IMR-90 (cell line): ENCODE measurements around the gene IL23R. TPM values are rescaled to one million over a fixed set of nuclear protein-coding genes. Genes with fewer than 3 reads are reported as not detected.

Source experiments
- ATAC-seq: fragments of 200-7000 bp; cut with Tn5 transposase; 2 replicates; pipeline ENCODE4 v1.9.1; 2020; ENCODE audit warnings: low read depth, mild to moderate bottlenecking, moderate library complexity
- BruUV-seq: library from RNA; stranded (reverse); fragments of 400-500 nt; replicated peaks from 2 replicates; lab custom pipeline; 2021; lab: Mats Ljungman, UMichigan
- CTCF ChIA-PET: fragments of 300-600 bp; formaldehyde crosslinking; extraction: SDS; loops from one replicate; lab custom pipeline; 2021; ENCODE audit warnings: antibody characterized with exemption; lab: Yijun Ruan, JAX
- POLR2A ChIA-PET: fragments of 300-600 bp; sonication (Branson Sonifier 250); formaldehyde crosslinking; loops from one replicate; lab custom pipeline; 2022; ENCODE audit warnings: antibody characterized with exemption; ENCODE audit not compliant: unreplicated experiment; lab: Charles Lee
- DNase-seq: peaks from one replicate; pipeline ENCODE4 v3.0.0; 2013
- H2AFZ ChIP-seq: replicated peaks from 2 replicates; pipeline ENCODE3; 2013; ENCODE audit warnings: low read length, mild to moderate bottlenecking; ENCODE audit not compliant: poor library complexity
- H2AK5ac ChIP-seq: 2 replicates; pipeline ENCODE4 v1.6.1; 2013; ENCODE audit warnings: low read depth, low read length, inconsistent platforms
- H2AK9ac ChIP-seq: replicated peaks from 2 replicates; pipeline ENCODE3; 2013; ENCODE audit warnings: mild to moderate bottlenecking, low read depth, low read length, moderate library complexity; ENCODE audit not compliant: poor library complexity
- H2BK120ac ChIP-seq: 2 replicates; pipeline ENCODE4 v1.6.1; 2013; ENCODE audit warnings: low read depth, low read length, inconsistent platforms
- H2BK15ac ChIP-seq: 3 replicates; pipeline ENCODE4 v1.6.1; 2013; ENCODE audit warnings: low read depth, low read length, inconsistent platforms
- H2BK20ac ChIP-seq: 2 replicates; pipeline ENCODE4 v1.6.1; 2013; ENCODE audit warnings: low read depth, mild to moderate bottlenecking, inconsistent platforms, low read length, moderate library complexity
- H2BK5ac ChIP-seq: 2 replicates; pipeline ENCODE4 v1.6.1; 2013; ENCODE audit warnings: mild to moderate bottlenecking, low read depth, low read length, inconsistent platforms; ENCODE audit not compliant: poor library complexity, severe bottlenecking
- H3K14ac ChIP-seq: replicated peaks from 2 replicates; pipeline ENCODE4 v1.6.1; 2013; ENCODE audit warnings: low read depth, low read length, inconsistent platforms
- H3K18ac ChIP-seq: 2 replicates; pipeline ENCODE4 v1.6.1; 2013; ENCODE audit warnings: low read depth, low read length, control low read depth
- H3K23ac ChIP-seq: 2 replicates; pipeline ENCODE4 v1.6.1; 2013; ENCODE audit warnings: low read depth, low read length, inconsistent platforms
- H3K27ac ChIP-seq: 2 replicates; pipeline ENCODE4 v1.5.1; 2013; ENCODE audit warnings: mild to moderate bottlenecking, control low read depth, low read length; ENCODE audit not compliant: insufficient read depth
- H3K27me3 ChIP-seq: 2 replicates; pipeline ENCODE4 v1.6.1; 2013; ENCODE audit warnings: low read length; ENCODE audit not compliant: control insufficient read depth, insufficient read depth
- H3K36me3 ChIP-seq: 2 replicates; pipeline ENCODE4 v1.6.1; 2013; ENCODE audit warnings: low read length, mixed read lengths; ENCODE audit not compliant: control insufficient read depth, insufficient read depth
- H3K4ac ChIP-seq: 2 replicates; pipeline ENCODE4 v1.6.1; 2013; ENCODE audit warnings: low read depth, low read length, inconsistent platforms
- H3K4me1 ChIP-seq: 2 replicates; pipeline ENCODE4 v1.6.1; 2013; ENCODE audit warnings: low read length, mixed read lengths; ENCODE audit not compliant: control insufficient read depth, insufficient read depth
- H3K4me2 ChIP-seq: 2 replicates; pipeline ENCODE4 v1.6.1; 2013; ENCODE audit warnings: low read depth, mild to moderate bottlenecking, control low read depth, low read length, moderate library complexity
- H3K4me3 ChIP-seq: 2 replicates; pipeline ENCODE4 v1.5.1; 2013; ENCODE audit warnings: low read depth, mild to moderate bottlenecking, control low read depth, low read length, moderate library complexity; ENCODE audit not compliant: insufficient read depth
- H3K56ac ChIP-seq: 2 replicates; pipeline ENCODE4 v1.6.1; 2013; ENCODE audit warnings: low read length, inconsistent platforms; ENCODE audit not compliant: insufficient read depth; ENCODE audit errors: extremely low read depth
- H3K79me1 ChIP-seq, 2 experiments: 2 replicates each; pipeline ENCODE4 v1.6.1; 2013; ENCODE audit warnings: low read length in 2 of 2, inconsistent platforms in 1 of 2, low read depth in 1 of 2
- H3K9ac ChIP-seq: 2 replicates; pipeline ENCODE4 v1.6.1; 2013; ENCODE audit warnings: low read depth, low read length, control low read depth
- H3K9me1 ChIP-seq: 2 replicates; pipeline ENCODE4 v1.6.1; 2013; ENCODE audit warnings: low read length, inconsistent platforms; ENCODE audit not compliant: insufficient read depth
- H3K9me3 ChIP-seq: 2 replicates; pipeline ENCODE4 v1.6.1; 2013; ENCODE audit warnings: low read length; ENCODE audit not compliant: control insufficient read depth, insufficient read depth
- H4K20me1 ChIP-seq: 2 replicates; pipeline ENCODE4 v1.6.1; 2013; ENCODE audit warnings: low read length, inconsistent platforms; ENCODE audit not compliant: insufficient read depth
- H4K5ac ChIP-seq: 2 replicates; pipeline ENCODE4 v1.6.1; 2013; ENCODE audit warnings: mild to moderate bottlenecking, low read depth, low read length, control low read depth
- H4K8ac ChIP-seq, 2 experiments: 2 replicates each; pipeline ENCODE4 v1.6.1; 2013; ENCODE audit warnings: low read depth in 2 of 2, low read length in 2 of 2, control low read depth in 1 of 2, inconsistent platforms in 1 of 2
- H4K91ac ChIP-seq: 2 replicates; pipeline ENCODE4 v1.6.1; 2013; ENCODE audit warnings: low read depth, low read length, inconsistent platforms; ENCODE audit not compliant: insufficient read depth
- BHLHE40 ChIP-seq: fragments of 150-350 bp; IDR thresholded peaks from 2 replicates; pipeline ENCODE4 v1.6.1; 2016; ENCODE audit warnings: mild to moderate bottlenecking, low read depth, low read length
- CEBPB ChIP-seq: IDR thresholded peaks from 2 replicates; pipeline ENCODE4 v1.6.1; 2012; ENCODE audit warnings: low read depth, low read length, improper control_type of control experiment
- CHD1 ChIP-seq: IDR thresholded peaks from 2 replicates; pipeline ENCODE4 v1.6.1; 2012; ENCODE audit warnings: low read depth, low read length, improper control_type of control experiment
- FOS ChIP-seq: fragments of 150-350 bp; IDR thresholded peaks from 2 replicates; pipeline ENCODE4 v1.6.1; 2016; ENCODE audit warnings: low read depth, low read length
- MAFK ChIP-seq: IDR thresholded peaks from 2 replicates; pipeline ENCODE4 v1.6.1; 2012; ENCODE audit warnings: low read depth, low read length, improper control_type of control experiment
- MAZ ChIP-seq: IDR thresholded peaks from 2 replicates; pipeline ENCODE4 v1.6.1; 2012; ENCODE audit warnings: low read depth, mild to moderate bottlenecking, low read length, improper control_type of control experiment, moderate library complexity, borderline replicate concordance
- MXI1 ChIP-seq: IDR thresholded peaks from 2 replicates; pipeline ENCODE4 v1.6.1; 2012; ENCODE audit warnings: low read depth, mild to moderate bottlenecking, low read length, moderate library complexity, borderline replicate concordance
- NFE2L2 ChIP-seq: fragments of 150-350 bp; IDR thresholded peaks from 2 replicates; pipeline ENCODE4 v1.6.1; 2016; ENCODE audit warnings: low read depth, mild to moderate bottlenecking, low read length
- POLR2A ChIP-seq: IDR thresholded peaks from 2 replicates; pipeline ENCODE4 v1.6.1; 2012; ENCODE audit warnings: mild to moderate bottlenecking, low read depth, low read length
- RAD21 ChIP-seq: IDR thresholded peaks from 2 replicates; pipeline ENCODE4 v1.6.1; 2012; ENCODE audit warnings: low read length, improper control_type of control experiment
- RCOR1 ChIP-seq: IDR thresholded peaks from 2 replicates; pipeline ENCODE4 v1.6.1; 2012; ENCODE audit warnings: mild to moderate bottlenecking, low read length, improper control_type of control experiment; ENCODE audit not compliant: insufficient replicate concordance
- RFX5 ChIP-seq: IDR thresholded peaks from 2 replicates; pipeline ENCODE4 v1.8.0; 2012; ENCODE audit warnings: low read depth, mild to moderate bottlenecking, low read length, moderate library complexity
- SMC3 ChIP-seq: fragments of 150-350 bp; IDR thresholded peaks from 2 replicates; pipeline ENCODE4 v1.6.1; 2016; ENCODE audit warnings: low read depth, mild to moderate bottlenecking, antibody characterized with exemption, low read length, moderate library complexity
- WGBS, 2 experiments: methylation state at CpG; one replicate each; pipeline versions ENCODE4 v1.1.5 to v1.1.7; 2013; ENCODE audit warnings: missing lambda C conversion rate in 2 of 2; ENCODE audit not compliant: insufficient read length in 1 of 2; ENCODE audit errors: extremely low coverage in 2 of 2; 5-methylcytosine and 5-hydroxymethylcytosine counted together
- dilution Hi-C: fragments of 300-500 bp; cut with HindIII; formaldehyde crosslinking; loops from one replicate; pipeline ENCODE4 v1.14.3; 2018; ENCODE audit warnings: low sequenced_read_pairs; ENCODE audit not compliant: unreplicated experiment
- in situ Hi-C: fragments of 300-500 bp; cut with MboI; formaldehyde crosslinking; loops from 3 replicates; pipeline ENCODE4 v1.14.3; 2019; ENCODE audit warnings: low sequenced_read_pairs, inconsistent platforms, mixed read lengths
- intact Hi-C: fragments of 100-400 bp; cut with micrococcal nuclease; formaldehyde crosslinking; loops from 2 replicates; pipeline ENCODE4 v1.10.0; 2022
- polyA plus RNA-seq, 3 experiments: library from polyadenylated mRNA; depleted of rRNA; stranded (reverse); fragments of >200 nt; gene quantifications; 2 replicates each; pipeline ENCODE4 v1.2.3, GENCODE V29; 2012; ENCODE audit warnings: low replicate concordance in 1 of 3
- total RNA-seq: library from RNA; depleted of rRNA; stranded (reverse); fragments of >200 nt; gene quantifications from 2 replicates; pipeline ENCODE4 v1.2.3, GENCODE V29; 2012
- TF ChIP-seq, protein P1 (sequence below): conservative IDR thresholded peaks from 2 replicates; pipeline ENCODE4 v1.5.1; 2012; ENCODE audit warnings: mild to moderate bottlenecking, low read depth, low read length, improper control_type of control experiment
- TF ChIP-seq, protein P2 (sequence below): fragments of 150-350 bp; IDR thresholded peaks from 2 replicates; pipeline ENCODE4 v1.6.1; 2017; ENCODE audit warnings: mild to moderate bottlenecking, antibody characterized with exemption, low read length, low read depth
- TF ChIP-seq, protein P3 (sequence below): fragments of 150-350 bp; IDR thresholded peaks from 2 replicates; pipeline ENCODE4 v1.6.1; 2016; ENCODE audit warnings: low read depth, mild to moderate bottlenecking, low read length, moderate library complexity, borderline replicate concordance

IL23R gene
- total and polyA plus RNA-seq, 2 of the 4 experiments (the other 2 are of a cell fraction) = not detected

DNA sequence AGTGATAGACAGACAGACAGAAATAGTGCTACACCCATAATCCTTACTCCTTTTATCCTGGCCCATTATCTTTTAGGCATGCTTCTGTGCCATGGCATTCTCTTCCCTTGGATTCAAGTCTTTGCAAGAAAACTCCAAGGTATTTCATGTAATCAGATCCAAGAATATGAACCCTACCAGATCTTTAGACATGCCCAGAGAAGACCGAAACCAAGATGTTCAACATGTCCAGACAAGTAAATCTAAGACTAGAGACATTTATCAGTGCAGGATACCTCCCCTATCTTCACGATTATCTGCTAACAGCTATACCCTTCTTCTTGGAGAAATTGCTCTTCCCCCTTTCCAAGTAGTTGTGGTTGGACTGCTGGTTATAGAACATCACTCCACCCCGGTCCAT is 19.7 kb upstream of the IL23R start:
- 0 out of 2 replicates have a peak overlapping the region, but pooled peaks have one; percentile 20 for H2BK20ac ChIP-seq
- no peak overlapping the region for H2BK5ac ChIP-seq
- in situ Hi-C loops (loop anchor here (5.0 kb wide), 2 partner anchors 149 to 384 kb away; no protein-coding TSS in a partner anchor), intact Hi-C loops (loop anchor here (5.0 kb wide), 1 partner anchor 66 kb away; no protein-coding TSS in a partner anchor), dilution Hi-C loops (no loop called here)
- ChIA-PET CTCF (interaction anchor here (0.9 kb wide), 1 partner anchor 247 kb away, joined by 3 read pairs; no protein-coding TSS in a partner anchor), POLR2A (no interaction called here)
- no peaks in the 10 kb centered on the region for H4K20me1 ChIP-seq
- no peak overlapping the region for H3K23ac ChIP-seq
- DNase-seq (no peak), ATAC-seq (no peak)
- H4K5ac ChIP-seq = no peak overlapping the region; the same call in 1 of the 2 replicates
- H2AFZ ChIP-seq = peak overlapping the region; percentile 32
- peak overlapping the region; percentile 72 for H2AK9ac ChIP-seq
- no peak for TF ChIP-seq SMC3
- no peak for TF ChIP-seq MAZ
- TF ChIP-seq, protein P1, sequence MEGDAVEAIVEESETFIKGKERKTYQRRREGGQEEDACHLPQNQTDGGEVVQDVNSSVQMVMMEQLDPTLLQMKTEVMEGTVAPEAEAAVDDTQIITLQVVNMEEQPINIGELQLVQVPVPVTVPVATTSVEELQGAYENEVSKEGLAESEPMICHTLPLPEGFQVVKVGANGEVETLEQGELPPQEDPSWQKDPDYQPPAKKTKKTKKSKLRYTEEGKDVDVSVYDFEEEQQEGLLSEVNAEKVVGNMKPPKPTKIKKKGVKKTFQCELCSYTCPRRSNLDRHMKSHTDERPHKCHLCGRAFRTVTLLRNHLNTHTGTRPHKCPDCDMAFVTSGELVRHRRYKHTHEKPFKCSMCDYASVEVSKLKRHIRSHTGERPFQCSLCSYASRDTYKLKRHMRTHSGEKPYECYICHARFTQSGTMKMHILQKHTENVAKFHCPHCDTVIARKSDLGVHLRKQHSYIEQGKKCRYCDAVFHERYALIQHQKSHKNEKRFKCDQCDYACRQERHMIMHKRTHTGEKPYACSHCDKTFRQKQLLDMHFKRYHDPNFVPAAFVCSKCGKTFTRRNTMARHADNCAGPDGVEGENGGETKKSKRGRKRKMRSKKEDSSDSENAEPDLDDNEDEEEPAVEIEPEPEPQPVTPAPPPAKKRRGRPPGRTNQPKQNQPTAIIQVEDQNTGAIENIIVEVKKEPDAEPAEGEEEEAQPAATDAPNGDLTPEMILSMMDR = no peak
- TF ChIP-seq MAFK = no peak
- no peak for TF ChIP-seq RCOR1
- TF ChIP-seq RAD21 = no peak
- no peak for TF ChIP-seq POLR2A
- TF ChIP-seq RFX5 = no peak
- TF ChIP-seq BHLHE40 = no peak
- no peak for TF ChIP-seq MXI1
- TF ChIP-seq, protein P2, sequence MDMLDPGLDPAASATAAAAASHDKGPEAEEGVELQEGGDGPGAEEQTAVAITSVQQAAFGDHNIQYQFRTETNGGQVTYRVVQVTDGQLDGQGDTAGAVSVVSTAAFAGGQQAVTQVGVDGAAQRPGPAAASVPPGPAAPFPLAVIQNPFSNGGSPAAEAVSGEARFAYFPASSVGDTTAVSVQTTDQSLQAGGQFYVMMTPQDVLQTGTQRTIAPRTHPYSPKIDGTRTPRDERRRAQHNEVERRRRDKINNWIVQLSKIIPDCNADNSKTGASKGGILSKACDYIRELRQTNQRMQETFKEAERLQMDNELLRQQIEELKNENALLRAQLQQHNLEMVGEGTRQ = no peak
- TF ChIP-seq, protein P3, sequence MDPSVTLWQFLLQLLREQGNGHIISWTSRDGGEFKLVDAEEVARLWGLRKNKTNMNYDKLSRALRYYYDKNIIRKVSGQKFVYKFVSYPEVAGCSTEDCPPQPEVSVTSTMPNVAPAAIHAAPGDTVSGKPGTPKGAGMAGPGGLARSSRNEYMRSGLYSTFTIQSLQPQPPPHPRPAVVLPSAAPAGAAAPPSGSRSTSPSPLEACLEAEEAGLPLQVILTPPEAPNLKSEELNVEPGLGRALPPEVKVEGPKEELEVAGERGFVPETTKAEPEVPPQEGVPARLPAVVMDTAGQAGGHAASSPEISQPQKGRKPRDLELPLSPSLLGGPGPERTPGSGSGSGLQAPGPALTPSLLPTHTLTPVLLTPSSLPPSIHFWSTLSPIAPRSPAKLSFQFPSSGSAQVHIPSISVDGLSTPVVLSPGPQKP = no peak
- TF ChIP-seq FOS = no peak
- no peak for TF ChIP-seq CHD1
- TF ChIP-seq NFE2L2 = no peak
- TF ChIP-seq CEBPB = no peak
- H4K8ac ChIP-seq = no peak overlapping the region
- H3K9me1 ChIP-seq = no peaks in the 10 kb centered on the region
- no peaks in the 10 kb centered on the region for H3K36me3 ChIP-seq
- H3K79me1 ChIP-seq = no peaks in the 10 kb centered on the region
- H3K9me3 ChIP-seq = no peaks in the 10 kb centered on the region
- no peak overlapping the region for H3K18ac ChIP-seq
- no peak overlapping the region for H2AK5ac ChIP-seq
- no peak overlapping the region for H3K4me2 ChIP-seq
- H3K4me3 ChIP-seq = no peak overlapping the region
- WGBS, 2 experiments = no CpG with 5 or more reads among the region's 3 CpGs
- no TSS peak for BruUV-seq
- H2BK120ac ChIP-seq = no peak overlapping the region
- no peak overlapping the region for H2BK15ac ChIP-seq
- H3K27me3 ChIP-seq = no peaks in the 10 kb centered on the region; the same call in 1 of the 2 replicates
- no peak overlapping the region for H3K4ac ChIP-seq
- H3K56ac ChIP-seq = no peak overlapping the region
- H3K14ac ChIP-seq = peak overlapping the region; percentile 53
- H3K4me1 ChIP-seq = no peaks in the 10 kb centered on the region
- no peak overlapping the region for H4K91ac ChIP-seq
- no peak overlapping the region for H3K27ac ChIP-seq
- no peak overlapping the region for H3K9ac ChIP-seq
